Measurements from ENCODE around the gene ZNF81. TPM values are rescaled to one million over a fixed set of nuclear protein-coding genes. Genes with fewer than 3 reads are reported as not detected.

ZNF81 gene
- total and polyA plus RNA-seq, 5 donors = 2.2 to 12.4 (median 8.9) TPM

DNA sequence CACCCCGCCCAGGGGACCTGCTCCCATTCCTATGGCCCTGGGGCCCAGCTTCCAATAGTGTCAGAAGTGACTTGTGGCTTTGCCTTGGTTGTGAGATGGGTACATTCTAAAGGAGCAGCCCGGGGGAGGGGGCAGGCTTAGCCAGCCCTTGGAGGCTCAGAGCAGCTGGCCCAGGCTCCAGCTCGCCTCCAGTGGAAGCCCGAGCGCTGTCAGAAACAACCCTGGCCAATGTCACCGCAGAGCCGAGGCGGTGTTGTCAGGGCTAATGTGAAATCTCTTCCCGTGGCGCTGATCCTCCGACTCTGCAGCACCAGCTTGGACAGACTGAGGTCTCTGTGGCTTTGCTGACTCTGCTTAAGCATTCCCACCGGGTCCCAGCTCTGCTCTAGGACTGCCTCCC lies 29.2 kb upstream of the ZNF81 start:
- DNase-seq = peak in 1 of 3 donors; percentile 15
- Histone ChIP-seq H3K27me3 (ENCODE audit: control insufficient read depth, insufficient read depth) (no peaks in the 10 kb centered on the region), H3K4me1 (ENCODE audit: control insufficient read depth, insufficient read depth, low read length) (no peaks in the 10 kb centered on the region), H3K27ac (ENCODE audit: low read length) (no peak overlapping the region), H3K9me3 (ENCODE audit: control insufficient read depth, low read length) (no peaks in the 10 kb centered on the region), H3K4me3 (ENCODE audit: low read length) (no peak overlapping the region)
- ATAC-seq = peak in 1 of 2 donors; percentile 27
- 59% methylated on average over 12 of the region's 12 CpGs for WGBS
- intact Hi-C loops (cut with DNase I) = no loop called here

DNA sequence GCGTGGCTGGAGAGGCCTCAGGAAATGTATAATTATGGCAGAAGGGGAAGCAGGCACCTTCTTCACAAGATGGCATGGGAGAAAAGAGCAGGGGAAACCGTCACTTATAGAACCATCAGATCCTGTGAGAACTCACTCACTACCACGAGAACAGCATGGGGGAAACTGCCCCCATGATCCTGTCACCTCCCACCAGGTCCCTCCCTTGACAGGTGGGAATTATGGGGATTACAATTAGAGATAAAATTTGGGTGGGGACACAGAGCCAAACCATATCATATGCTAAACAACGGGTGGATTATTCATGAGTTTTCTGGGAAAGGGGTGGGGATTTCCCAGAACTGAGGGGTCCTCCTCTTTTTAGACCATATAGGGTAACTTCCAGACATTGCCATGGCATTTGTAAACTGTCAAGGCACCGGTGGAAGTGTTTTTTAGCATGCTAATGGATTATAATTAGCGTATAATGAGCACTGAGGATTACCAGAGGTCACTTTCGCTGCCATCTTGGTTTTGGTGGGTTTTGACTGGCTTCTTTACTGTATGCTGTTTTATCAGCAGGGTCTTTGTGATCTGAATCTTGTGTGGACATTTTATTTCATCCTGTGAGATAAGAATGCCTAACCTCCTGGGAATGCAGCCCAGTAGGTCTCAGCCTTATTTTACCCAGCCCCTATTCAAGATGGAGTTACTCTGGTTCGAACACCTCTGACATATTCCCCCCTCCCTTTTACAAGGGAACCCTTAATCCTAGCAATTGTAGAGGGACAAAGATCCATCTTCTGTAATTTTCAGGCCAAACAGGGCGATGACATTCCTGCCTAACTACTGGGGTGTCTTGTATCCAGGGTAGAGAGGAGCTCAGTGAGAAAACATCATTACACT lies 27.6 kb upstream of the ZNF81 start:
- no peak for DNase-seq
- ATAC-seq = no peak
- H3K27me3 ChIP-seq (ENCODE audit: control insufficient read depth, insufficient read depth) = no peaks in the 10 kb centered on the region
- no peak overlapping the region for H3K27ac ChIP-seq (ENCODE audit: low read length)
- WGBS = 72% methylated on average over 9 of the region's 9 CpGs
- intact Hi-C loops (cut with DNase I) = no loop called here
- no peaks in the 10 kb centered on the region for H3K4me1 ChIP-seq (ENCODE audit: control insufficient read depth, insufficient read depth, low read length)
- no peaks in the 10 kb centered on the region for H3K9me3 ChIP-seq (ENCODE audit: control insufficient read depth, low read length)
- H3K4me3 ChIP-seq (ENCODE audit: low read length) = no peak overlapping the region

DNA sequence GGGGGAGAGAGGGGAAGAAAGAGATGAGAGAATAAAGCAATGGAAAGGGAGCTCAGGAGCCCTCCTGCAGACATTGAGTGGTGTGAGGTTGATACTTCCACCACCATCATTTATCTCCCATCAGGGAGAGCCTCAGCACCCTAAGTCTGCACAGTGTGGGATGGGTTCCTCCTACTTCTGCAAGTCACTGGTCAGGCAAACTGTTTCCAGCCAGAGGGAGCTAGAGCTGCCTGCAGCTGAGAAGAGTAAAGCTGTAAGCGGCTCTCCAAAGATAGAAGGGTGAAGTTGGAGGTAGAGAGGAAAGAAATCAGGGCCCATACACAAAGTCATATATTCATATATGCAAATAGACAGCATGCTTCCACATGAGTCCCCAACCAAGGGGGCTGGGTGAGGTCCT lies 21.9 kb upstream of the ZNF81 start:
- Histone ChIP-seq H3K9me3 (ENCODE audit: control insufficient read depth, low read length) (no peaks in the 10 kb centered on the region), H3K27me3 (ENCODE audit: control insufficient read depth, insufficient read depth) (no peaks in the 10 kb centered on the region), H3K27ac (ENCODE audit: low read length) (no peak overlapping the region), H3K4me1 (ENCODE audit: control insufficient read depth, insufficient read depth, low read length) (peaks cover 3% of the 10 kb centered on the region), H3K4me3 (ENCODE audit: low read length) (no peak overlapping the region)
- no peak for DNase-seq
- ATAC-seq = no peak
- intact Hi-C loops (cut with DNase I) = no loop called here
- WGBS = 67% methylated on average over 1 of the region's 1 CpG

DNA sequence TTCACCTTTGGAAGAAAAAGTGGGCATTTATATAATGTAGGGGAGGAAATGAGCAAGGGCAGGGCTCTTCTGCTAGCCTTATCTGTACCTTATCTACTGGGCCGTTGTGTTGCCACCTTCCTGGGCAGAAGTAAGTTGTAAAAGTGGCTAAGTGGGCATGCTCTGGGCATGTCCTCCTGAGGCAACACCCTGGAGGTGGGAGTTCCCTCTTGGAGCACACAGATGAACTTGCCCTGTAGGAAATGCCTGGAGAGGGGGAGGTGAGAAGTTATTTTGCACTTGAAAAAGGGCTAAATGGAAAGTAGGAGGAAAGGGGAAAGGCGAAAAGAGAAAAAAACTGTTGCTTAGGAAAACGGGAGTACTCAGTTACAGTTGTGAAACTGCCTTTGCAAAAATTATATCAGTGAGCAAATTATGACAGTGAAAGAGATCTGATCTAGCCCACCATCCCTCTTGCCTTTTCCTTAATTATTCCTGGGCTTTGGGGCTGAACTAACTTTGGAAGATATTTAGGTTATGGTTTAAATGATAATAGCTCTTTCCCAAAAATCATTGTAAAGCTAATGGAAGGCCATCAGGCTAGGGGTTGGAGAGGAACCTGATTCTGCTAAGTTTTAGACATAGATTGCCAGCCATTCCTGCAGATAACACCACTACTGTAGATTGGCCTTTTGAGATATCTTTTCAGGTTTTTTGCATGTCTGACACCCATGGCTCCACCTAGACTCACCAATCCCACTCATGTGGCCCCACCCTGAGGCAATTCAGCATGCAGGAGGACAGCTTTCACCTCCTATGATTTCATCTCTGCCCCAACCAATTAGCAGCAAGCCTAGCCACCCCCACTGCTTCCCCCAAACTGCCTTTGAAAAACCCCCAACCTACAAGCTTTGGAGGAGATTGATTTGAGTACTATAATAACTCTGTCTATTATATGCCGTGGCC lies 20.5 kb upstream of the ZNF81 start:
- no peaks in the 10 kb centered on the region for H3K27me3 ChIP-seq (ENCODE audit: control insufficient read depth, insufficient read depth)
- peak; percentile 13 to 52 for ATAC-seq
- no peak for DNase-seq
- peaks cover 3% of the 10 kb centered on the region for H3K4me1 ChIP-seq (ENCODE audit: control insufficient read depth, insufficient read depth, low read length)
- 33% methylated on average over 4 of the region's 4 CpGs for WGBS
- H3K9me3 ChIP-seq (ENCODE audit: control insufficient read depth, low read length) = no peaks in the 10 kb centered on the region
- no peak overlapping the region for H3K4me3 ChIP-seq (ENCODE audit: low read length)
- intact Hi-C loops (cut with DNase I) = no loop called here
- no peak overlapping the region for H3K27ac ChIP-seq (ENCODE audit: low read length)

DNA sequence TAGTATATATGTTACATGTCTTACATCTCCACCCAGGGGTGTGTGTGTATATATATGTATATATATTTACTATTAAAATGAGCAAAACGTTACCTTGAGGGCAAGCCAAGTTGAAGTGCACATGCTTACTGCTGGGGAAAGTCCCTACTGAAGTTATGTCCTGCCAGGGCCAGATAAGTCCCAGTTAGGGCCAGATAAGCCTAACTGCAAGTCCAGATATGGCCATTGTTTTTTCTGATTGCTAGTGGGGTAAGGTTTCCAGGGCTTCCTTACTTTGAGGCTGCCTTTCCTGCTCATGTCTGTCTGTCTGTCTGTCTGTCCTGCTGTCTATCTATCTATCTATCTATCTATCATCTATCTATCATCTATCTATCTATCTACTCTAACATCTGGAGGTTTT lies 19.3 kb upstream of the ZNF81 start:
- Histone ChIP-seq H3K27me3 (ENCODE audit: control insufficient read depth, insufficient read depth) (no peaks in the 10 kb centered on the region), H3K9me3 (ENCODE audit: control insufficient read depth, low read length) (no peaks in the 10 kb centered on the region), H3K4me1 (ENCODE audit: control insufficient read depth, insufficient read depth, low read length) (peaks cover 3% of the 10 kb centered on the region), H3K4me3 (ENCODE audit: low read length) (no peak overlapping the region), H3K27ac (ENCODE audit: low read length) (no peak overlapping the region)
- DNase-seq (no peak), ATAC-seq (no peak)
- intact Hi-C loops (cut with DNase I) = no loop called here
- 7% methylated on average over 1 of the region's 1 CpG for WGBS

DNA sequence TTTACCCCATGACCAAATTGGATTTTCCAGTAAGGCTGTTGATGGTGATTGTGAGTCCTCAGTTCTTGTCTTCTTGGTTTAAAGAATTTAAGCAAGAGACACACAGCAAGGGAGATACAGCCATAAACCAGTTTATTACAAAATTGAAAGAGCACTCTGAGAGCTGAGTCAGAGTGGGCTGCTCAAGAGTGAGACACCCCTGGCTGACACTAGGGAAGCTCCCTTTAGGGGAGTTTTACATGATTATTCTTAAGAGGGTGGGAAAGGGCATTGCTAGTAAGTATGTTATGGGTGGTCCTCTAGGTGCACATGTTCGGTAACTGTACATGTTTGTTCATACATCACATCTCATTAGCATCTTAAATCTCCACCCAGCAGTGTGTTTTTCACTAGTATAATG lies 18.8 kb upstream of the ZNF81 start:
- Histone ChIP-seq H3K9me3 (ENCODE audit: control insufficient read depth, low read length) (no peaks in the 10 kb centered on the region), H3K27me3 (ENCODE audit: control insufficient read depth, insufficient read depth) (no peaks in the 10 kb centered on the region), H3K27ac (ENCODE audit: low read length) (no peak overlapping the region), H3K4me1 (ENCODE audit: control insufficient read depth, insufficient read depth, low read length) (peaks cover 3% of the 10 kb centered on the region), H3K4me3 (ENCODE audit: low read length) (no peak overlapping the region)
- 97% methylated on average over 1 of the region's 1 CpG for WGBS
- intact Hi-C loops (cut with DNase I) = no loop called here
- DNase-seq (no peak), ATAC-seq (no peak)

DNA sequence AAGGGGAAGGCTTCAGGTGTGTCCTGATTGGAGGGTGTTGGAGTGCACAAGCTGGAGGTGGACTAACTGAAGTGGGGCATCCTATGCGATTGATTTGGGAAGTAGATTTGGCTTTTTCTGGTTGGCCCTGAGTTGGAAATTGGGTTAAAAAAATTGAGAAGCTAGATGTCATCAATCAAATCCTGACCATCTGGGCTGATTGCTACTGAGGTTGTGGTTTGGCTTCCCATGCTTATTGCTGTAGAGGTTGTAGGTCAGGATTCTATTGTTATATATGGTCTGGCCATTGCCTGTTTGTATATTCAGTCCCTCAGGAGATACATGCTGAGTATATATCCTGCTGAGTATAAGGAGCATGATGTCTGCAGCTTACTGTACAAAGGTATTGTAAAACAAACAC lies 7.7 kb upstream of the ZNF81 start:
- DNase-seq (no peak), ATAC-seq (no peak)
- Histone ChIP-seq H3K4me1 (ENCODE audit: control insufficient read depth, insufficient read depth, low read length) (no peaks in the 10 kb centered on the region), H3K27ac (ENCODE audit: low read length) (no peak overlapping the region), H3K27me3 (ENCODE audit: control insufficient read depth, insufficient read depth) (no peaks in the 10 kb centered on the region), H3K9me3 (ENCODE audit: control insufficient read depth, low read length) (no peaks in the 10 kb centered on the region), H3K4me3 (ENCODE audit: low read length) (no peak overlapping the region)
- intact Hi-C loops (cut with DNase I) = no loop called here
- 86% methylated on average over 1 of the region's 1 CpG for WGBS

DNA sequence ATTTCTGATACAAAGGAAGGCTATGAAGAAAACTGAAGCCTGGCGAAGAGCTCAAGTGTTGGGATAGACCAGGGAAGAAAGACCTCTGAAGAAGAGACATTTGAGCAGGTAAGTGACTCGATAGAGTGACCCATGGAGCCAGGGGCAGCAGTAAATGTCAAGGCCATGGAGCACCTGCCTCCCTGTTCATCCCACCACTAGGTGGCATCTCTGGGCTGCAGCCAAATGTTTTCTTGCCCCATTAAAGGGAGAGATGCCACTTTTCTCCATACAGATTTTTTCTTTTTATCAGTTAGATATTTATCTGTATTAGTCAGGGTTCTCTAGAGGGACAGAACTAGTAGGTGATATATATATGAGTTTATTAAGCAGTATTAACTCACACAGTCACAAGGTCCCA lies 4.9 kb upstream of the ZNF81 start:
- intact Hi-C loops (cut with DNase I) = loop anchor here in 1 of 4 donors (10.0 kb wide), 1 partner anchor 193 kb away; no protein-coding TSS in a partner anchor
- DNase-seq = peak in 2 of 3 donors; percentile 19 to 59
- WGBS = 45% methylated on average over 2 of the region's 2 CpGs
- H3K27ac ChIP-seq (ENCODE audit: low read length) = no peak overlapping the region
- no peak overlapping the region for H3K4me3 ChIP-seq (ENCODE audit: low read length)
- no peaks in the 10 kb centered on the region for H3K9me3 ChIP-seq (ENCODE audit: control insufficient read depth, low read length)
- no peaks in the 10 kb centered on the region for H3K4me1 ChIP-seq (ENCODE audit: control insufficient read depth, insufficient read depth, low read length)
- no peak for ATAC-seq
- H3K27me3 ChIP-seq (ENCODE audit: control insufficient read depth, insufficient read depth) = no peaks in the 10 kb centered on the region

DNA sequence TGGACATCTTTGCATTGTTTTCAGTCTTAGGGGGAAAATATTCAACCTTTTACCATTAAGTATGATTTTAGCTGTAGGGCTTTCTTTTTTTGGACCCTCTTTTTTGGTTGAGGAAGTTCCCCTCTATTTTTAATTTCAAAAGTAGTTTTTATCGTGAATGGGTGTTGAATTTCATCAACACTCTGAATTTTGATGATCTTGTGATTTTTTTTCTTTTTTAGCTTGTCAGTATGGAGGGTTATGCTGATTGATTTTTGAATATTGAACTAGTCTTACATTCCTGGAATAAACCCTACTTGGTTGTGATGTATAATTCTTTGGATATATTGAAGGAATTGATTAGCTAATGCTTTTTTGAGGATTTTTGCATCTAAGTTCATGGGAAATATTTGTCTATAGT lies 1.7 kb downstream of the ZNF81 start:
- intact Hi-C loops (cut with DNase I) = loop anchor here in 1 of 4 donors (10.0 kb wide), 1 partner anchor 186 kb away; no protein-coding TSS in a partner anchor

DNA sequence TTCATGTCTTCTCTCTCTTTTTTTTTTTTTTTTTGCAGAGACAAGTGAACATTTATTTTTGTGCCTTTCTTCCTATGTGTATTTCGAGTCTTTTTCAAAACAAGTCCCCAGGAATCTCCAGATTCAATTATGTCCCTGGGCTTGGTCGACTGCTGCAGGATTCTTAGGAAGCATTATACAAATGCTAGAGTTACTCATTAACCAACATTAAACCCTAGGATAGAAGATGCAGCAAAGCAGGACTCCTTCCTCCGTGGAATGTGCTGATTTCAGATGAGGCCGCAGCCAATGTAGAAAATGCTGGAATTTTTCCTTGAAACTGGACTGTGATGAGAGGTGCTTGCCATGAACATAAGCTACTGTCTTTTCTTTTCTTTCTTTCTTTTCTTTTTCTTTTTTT lies 3.4 kb downstream of the ZNF81 start:
- intact Hi-C loops (cut with DNase I) = no loop called here
- no peak for DNase-seq
- Histone ChIP-seq H3K4me3 (ENCODE audit: low read length) (no peak overlapping the region), H3K4me1 (ENCODE audit: control insufficient read depth, insufficient read depth, low read length) (no peaks in the 10 kb centered on the region), H3K27ac (ENCODE audit: low read length) (no peak overlapping the region), H3K9me3 (ENCODE audit: control insufficient read depth, low read length) (no peaks in the 10 kb centered on the region), H3K27me3 (ENCODE audit: control insufficient read depth, insufficient read depth) (no peaks in the 10 kb centered on the region)
- 83% methylated on average over 4 of the region's 4 CpGs for WGBS
- no peak for ATAC-seq

More for the DNA sequence above, 1.7 kb downstream of the ZNF81 start:
- ATAC-seq (no peak), DNase-seq (no peak)
- H3K9me3 ChIP-seq (ENCODE audit: control insufficient read depth, low read length) = no peaks in the 10 kb centered on the region
- H3K4me1 ChIP-seq (ENCODE audit: control insufficient read depth, insufficient read depth, low read length) = no peaks in the 10 kb centered on the region
- 83% methylated on average over 1 of the region's 1 CpG for WGBS
- H3K4me3 ChIP-seq (ENCODE audit: low read length) = no peak overlapping the region
- H3K27ac ChIP-seq (ENCODE audit: low read length) = no peak overlapping the region
- H3K27me3 ChIP-seq (ENCODE audit: control insufficient read depth, insufficient read depth) = no peaks in the 10 kb centered on the region

DNA sequence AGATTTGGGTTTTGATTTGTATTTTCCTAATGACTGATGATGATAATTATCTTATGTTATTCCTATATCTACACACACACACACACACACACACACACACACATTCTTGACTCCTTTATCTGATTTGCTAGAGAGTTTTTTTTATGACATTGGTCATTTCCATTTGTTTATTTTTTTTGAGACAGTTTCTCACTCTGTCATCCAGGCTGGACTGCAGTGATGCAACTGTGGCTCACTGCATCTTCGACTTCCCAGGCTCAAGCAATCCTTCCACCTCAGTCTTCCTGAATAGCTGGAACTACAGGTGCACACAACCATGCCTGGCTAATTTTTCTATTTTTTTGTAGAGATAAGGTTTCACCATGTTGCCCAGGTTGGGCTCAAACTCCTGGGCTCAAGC lies 6.7 kb downstream of the ZNF81 start:
- DNase-seq (no peak), ATAC-seq (no peak)
- Histone ChIP-seq H3K4me3 (ENCODE audit: low read length) (no peak overlapping the region), H3K27ac (ENCODE audit: low read length) (no peak overlapping the region), H3K4me1 (ENCODE audit: control insufficient read depth, insufficient read depth, low read length) (no peaks in the 10 kb centered on the region), H3K9me3 (ENCODE audit: control insufficient read depth, low read length) (no peaks in the 10 kb centered on the region), H3K27me3 (ENCODE audit: control insufficient read depth, insufficient read depth) (no peaks in the 10 kb centered on the region)
- intact Hi-C loops (cut with DNase I) = no loop called here
- 90% methylated on average over 1 of the region's 1 CpG for WGBS
